ENCODE data around the gene NUDCD2.
A peak's percentile ranks its signal among the peaks of the same experiment; 100 is the strongest.

NUDCD2 gene

GRCh38 chr5:163447191-163447590 is 12.7 kb downstream of the NUDCD2 start:
- Histone ChIP-seq H3K36me3 (ENCODE audit: insufficient read depth, low read length) (peaks cover 76% of the 10 kb centered on the region), H2AFZ (ENCODE audit: low read depth, low read length) (no peak overlapping the region), H3K9ac (ENCODE audit: low read depth, low read length) (no peak overlapping the region), H3K4me1 (ENCODE audit: insufficient read depth, low read length) (no peaks in the 10 kb centered on the region), H3K27me3 (ENCODE audit: insufficient read depth, low read length, poor library complexity) (no peaks in the 10 kb centered on the region), H3K4me3 (ENCODE audit: low read depth in 1 of 2, low read length in 2 of 2) (no peak overlapping the region), H3K79me2 (ENCODE audit: insufficient read depth, low read length) (peaks cover 11% of the 10 kb centered on the region), H4K20me1 (ENCODE audit: insufficient read depth, low read length) (no peaks in the 10 kb centered on the region), H3K4me2 (ENCODE audit: insufficient read depth, low read length) (no peak overlapping the region), H3K27ac (ENCODE audit: low read length) (no peak overlapping the region), H3K9me3 (ENCODE audit: insufficient read depth, low read length, severe bottlenecking) (no peaks in the 10 kb centered on the region)
- no peak for TF ChIP-seq EZH2 (IDR thresholded peaks at IDR 0.05; ENCODE audit: borderline replicate concordance, low read depth, low read length, severe bottlenecking)
- TF ChIP-seq, protein P1, sequence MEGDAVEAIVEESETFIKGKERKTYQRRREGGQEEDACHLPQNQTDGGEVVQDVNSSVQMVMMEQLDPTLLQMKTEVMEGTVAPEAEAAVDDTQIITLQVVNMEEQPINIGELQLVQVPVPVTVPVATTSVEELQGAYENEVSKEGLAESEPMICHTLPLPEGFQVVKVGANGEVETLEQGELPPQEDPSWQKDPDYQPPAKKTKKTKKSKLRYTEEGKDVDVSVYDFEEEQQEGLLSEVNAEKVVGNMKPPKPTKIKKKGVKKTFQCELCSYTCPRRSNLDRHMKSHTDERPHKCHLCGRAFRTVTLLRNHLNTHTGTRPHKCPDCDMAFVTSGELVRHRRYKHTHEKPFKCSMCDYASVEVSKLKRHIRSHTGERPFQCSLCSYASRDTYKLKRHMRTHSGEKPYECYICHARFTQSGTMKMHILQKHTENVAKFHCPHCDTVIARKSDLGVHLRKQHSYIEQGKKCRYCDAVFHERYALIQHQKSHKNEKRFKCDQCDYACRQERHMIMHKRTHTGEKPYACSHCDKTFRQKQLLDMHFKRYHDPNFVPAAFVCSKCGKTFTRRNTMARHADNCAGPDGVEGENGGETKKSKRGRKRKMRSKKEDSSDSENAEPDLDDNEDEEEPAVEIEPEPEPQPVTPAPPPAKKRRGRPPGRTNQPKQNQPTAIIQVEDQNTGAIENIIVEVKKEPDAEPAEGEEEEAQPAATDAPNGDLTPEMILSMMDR (IDR thresholded peaks at IDR 0.05; ENCODE audit: borderline replicate concordance, extremely low read depth, low read length, poor library complexity, severe bottlenecking) = no peak
- ATAC-seq (ENCODE audit: insufficient read depth, low read depth) (no peak), DNase-seq (no peak)

DNA sequence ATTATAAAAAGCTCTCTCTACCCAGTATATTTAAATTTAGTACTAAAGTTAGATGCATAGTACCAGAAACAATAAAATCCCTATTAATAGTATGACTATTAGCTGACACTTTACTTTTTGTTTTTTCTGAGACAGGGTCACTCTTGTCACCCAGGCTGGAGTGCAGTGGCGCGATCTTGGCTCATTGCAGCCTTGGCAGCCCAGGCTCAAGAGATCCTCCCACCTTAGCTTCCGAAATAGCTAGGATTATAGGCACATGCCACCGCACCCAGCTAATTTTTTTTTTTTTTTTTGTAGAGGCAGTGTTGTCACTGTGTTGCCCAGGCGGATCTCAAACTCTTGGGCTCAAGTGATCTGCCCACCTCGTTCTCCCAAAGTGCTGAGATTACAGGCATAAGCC is 14.6 kb downstream of the NUDCD2 start:
- Histone ChIP-seq H3K4me2 (ENCODE audit: insufficient read depth, low read length) (no peak overlapping the region), H3K79me2 (ENCODE audit: insufficient read depth, low read length) (peaks cover 24% of the 10 kb centered on the region), H3K36me3 (ENCODE audit: insufficient read depth, low read length) (peaks cover 78% of the 10 kb centered on the region), H2AFZ (ENCODE audit: low read depth, low read length) (no peak overlapping the region), H3K27ac (ENCODE audit: low read length) (no peak overlapping the region), H4K20me1 (ENCODE audit: insufficient read depth, low read length) (no peaks in the 10 kb centered on the region), H3K4me3 (ENCODE audit: low read depth in 1 of 2, low read length in 2 of 2) (no peak overlapping the region), H3K4me1 (ENCODE audit: insufficient read depth, low read length) (peaks cover 9% of the 10 kb centered on the region), H3K9me3 (ENCODE audit: insufficient read depth, low read length, severe bottlenecking) (no peaks in the 10 kb centered on the region), H3K27me3 (ENCODE audit: insufficient read depth, low read length, poor library complexity) (no peaks in the 10 kb centered on the region), H3K9ac (ENCODE audit: low read depth, low read length) (no peak overlapping the region)
- no peak for ATAC-seq (ENCODE audit: insufficient read depth, low read depth)
- DNase-seq = no peak
- no peak for TF ChIP-seq EZH2 (IDR thresholded peaks at IDR 0.05; ENCODE audit: borderline replicate concordance, low read depth, low read length, severe bottlenecking)
- TF ChIP-seq, protein P1 (IDR thresholded peaks at IDR 0.05; ENCODE audit: borderline replicate concordance, extremely low read depth, low read length, poor library complexity, severe bottlenecking) = no peak

DNA sequence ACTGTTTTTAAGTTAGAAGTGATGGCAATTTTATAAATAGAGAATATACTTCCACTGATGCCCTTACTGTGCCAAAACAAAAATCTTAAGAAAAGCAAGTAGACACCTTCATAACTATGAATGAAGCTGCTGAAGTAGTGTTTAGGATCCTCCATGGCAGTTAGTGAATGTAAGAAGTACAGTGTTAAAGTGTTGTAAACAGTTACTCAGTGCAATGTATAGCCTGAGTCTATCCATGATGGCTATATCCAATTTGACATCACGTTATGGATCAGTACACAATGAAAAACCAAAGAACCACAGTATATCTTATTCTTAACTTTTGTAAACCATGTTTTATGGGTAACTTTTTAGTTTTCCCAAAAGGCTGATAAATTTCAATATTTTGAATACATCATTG is 15.4 kb downstream of the NUDCD2 start:
- ATAC-seq (ENCODE audit: insufficient read depth, low read depth) = no peak
- TF ChIP-seq EZH2 (IDR thresholded peaks at IDR 0.05; ENCODE audit: borderline replicate concordance, low read depth, low read length, severe bottlenecking) = no peak
- TF ChIP-seq, protein P1 (IDR thresholded peaks at IDR 0.05; ENCODE audit: borderline replicate concordance, extremely low read depth, low read length, poor library complexity, severe bottlenecking) = no peak
- H4K20me1 ChIP-seq (ENCODE audit: insufficient read depth, low read length) = peaks cover 3% of the 10 kb centered on the region; the same call in 1 of the 2 replicates
- H3K27ac ChIP-seq (ENCODE audit: low read length) = no peak overlapping the region
- DNase-seq = no peak
- peaks cover 84% of the 10 kb centered on the region for H3K36me3 ChIP-seq (ENCODE audit: insufficient read depth, low read length)
- no peak overlapping the region for H3K9ac ChIP-seq (ENCODE audit: low read depth, low read length)
- H3K79me2 ChIP-seq (ENCODE audit: insufficient read depth, low read length) = peaks cover 32% of the 10 kb centered on the region
- H2AFZ ChIP-seq (ENCODE audit: low read depth, low read length) = no peak overlapping the region
- H3K4me1 ChIP-seq (ENCODE audit: insufficient read depth, low read length) = peaks cover 17% of the 10 kb centered on the region
- no peaks in the 10 kb centered on the region for H3K9me3 ChIP-seq (ENCODE audit: insufficient read depth, low read length, severe bottlenecking)
- no peak overlapping the region for H3K4me3 ChIP-seq (ENCODE audit: low read depth in 1 of 2, low read length in 2 of 2)
- H3K27me3 ChIP-seq (ENCODE audit: insufficient read depth, low read length, poor library complexity) = no peaks in the 10 kb centered on the region
- H3K4me2 ChIP-seq (ENCODE audit: insufficient read depth, low read length) = no peak overlapping the region

GRCh38 chr5:163440954-163441353 is 18.9 kb downstream of the NUDCD2 start:
- TF ChIP-seq, protein P1 (IDR thresholded peaks at IDR 0.05; ENCODE audit: borderline replicate concordance, extremely low read depth, low read length, poor library complexity, severe bottlenecking) = no peak
- ATAC-seq (ENCODE audit: insufficient read depth, low read depth) (no peak), DNase-seq (no peak)
- H3K27ac ChIP-seq (ENCODE audit: low read length) = no peak overlapping the region
- peaks cover 66% of the 10 kb centered on the region for H3K36me3 ChIP-seq (ENCODE audit: insufficient read depth, low read length)
- no peak overlapping the region for H2AFZ ChIP-seq (ENCODE audit: low read depth, low read length)
- H3K27me3 ChIP-seq (ENCODE audit: insufficient read depth, low read length, poor library complexity) = no peaks in the 10 kb centered on the region
- no peaks in the 10 kb centered on the region for H3K9me3 ChIP-seq (ENCODE audit: insufficient read depth, low read length, severe bottlenecking)
- peak overlapping the region; percentile 80; the same call in 1 of the 2 replicates for H3K4me2 ChIP-seq (ENCODE audit: insufficient read depth, low read length)
- H3K4me1 ChIP-seq (ENCODE audit: insufficient read depth, low read length) = peaks cover 43% of the 10 kb centered on the region
- peaks cover 6% of the 10 kb centered on the region; the same call in 1 of the 2 replicates for H4K20me1 ChIP-seq (ENCODE audit: insufficient read depth, low read length)
- H3K9ac ChIP-seq (ENCODE audit: low read depth, low read length) = no peak overlapping the region
- H3K79me2 ChIP-seq (ENCODE audit: insufficient read depth, low read length) = peaks cover 51% of the 10 kb centered on the region
- no peak overlapping the region for H3K4me3 ChIP-seq (ENCODE audit: low read depth in 1 of 2, low read length in 2 of 2)

Measured in DND-41 (cell line).